ENCODE measurements around the gene TMEM126B. TPM values are rescaled to one million over a fixed set of nuclear protein-coding genes. Genes with fewer than 3 reads are reported as not detected.
"Not testable (repeated sequence)": the region's sequence is repeated elsewhere in the genome, so short reads cannot be mapped to it uniquely, and the experiment has no call there.

TMEM126B gene
- total RNA-seq, 1 experiment from 2014 or later: 74.0 TPM

GRCh38 chr11:85652786-85653447, 24.5 kb downstream of the TMEM126B start:
- H2AFZ ChIP-seq (ENCODE audit: low read length): no peak overlapping the region
- no peak overlapping the region for H3K14ac ChIP-seq (ENCODE audit: insufficient read depth, low read length)
- H4K5ac ChIP-seq (ENCODE audit: insufficient read length, low read depth, low read length): no peak overlapping the region
- H3K23ac ChIP-seq (ENCODE audit: insufficient read length, low read depth, low read length): no peak overlapping the region
- no peak overlapping the region for H2BK5ac ChIP-seq (ENCODE audit: insufficient read length, low read length)
- no peak overlapping the region for H3T11ph ChIP-seq (ENCODE audit: low read length)
- Mint-ChIP-seq H3K36me3 (ENCODE audit: insufficient read depth in 1 of 3, low read depth in 3 of 3) (peaks cover 5 to 21% (median 18%) of the 10 kb centered on the region in 3 experiments; a peak in 6 of 7 replicates), H3K27me3 (ENCODE audit: low read depth) (no peaks in the 10 kb centered on the region), H3K4me1 (peaks cover 16 to 26% of the 10 kb centered on the region in 2 experiments), H3K4me3 (no peak overlapping the region), H3K9me3 (no peaks in the 10 kb centered on the region), H3K27ac (peak overlapping the region in 1 of 3 experiments; percentile 15; a peak in 1 of 7 replicates)
- no peak overlapping the region for H2BK12ac ChIP-seq (ENCODE audit: insufficient read length, low read depth, low read length)
- no peak overlapping the region for H3K4me2 ChIP-seq (ENCODE audit: insufficient read depth, insufficient read length, low read length)
- no peaks in the 10 kb centered on the region for H3K23me2 ChIP-seq (ENCODE audit: insufficient read length, low read depth, low read length, poor library complexity, severe bottlenecking)
- no peak overlapping the region for H3K56ac ChIP-seq (ENCODE audit: insufficient read length, low read depth, low read length)
- no peak overlapping the region for H3K4ac ChIP-seq (ENCODE audit: low read depth, low read length)
- no peaks in the 10 kb centered on the region for H3K27me3 ChIP-seq (ENCODE audit: insufficient read depth, low read length)
- DNase-seq: no peak
- no peak overlapping the region for H2BK15ac ChIP-seq (ENCODE audit: low read depth, low read length)
- H3K27ac ChIP-seq (ENCODE audit: insufficient read length, low read depth, low read length): no peak overlapping the region
- no CpG with 5 or more reads among the region's 3 CpGs for WGBS (ENCODE audit: extremely low coverage, insufficient read length, low lambda C conversion rate)
- no peak overlapping the region for H3K9ac ChIP-seq (ENCODE audit: extremely low read depth, insufficient read length, low read length)
- no peak for TF ChIP-seq CTCF (conservative IDR thresholded peaks at IDR 0.05)
- H3K79me1 ChIP-seq (ENCODE audit: insufficient read depth, low read depth, low read length, poor library complexity, severe bottlenecking): no peaks in the 10 kb centered on the region
- H3K79me2 ChIP-seq (ENCODE audit: insufficient read depth, low read length): no peaks in the 10 kb centered on the region
- H2BK20ac ChIP-seq (ENCODE audit: low read depth, low read length, poor library complexity, severe bottlenecking): no peak overlapping the region
- H3K9me3 ChIP-seq (ENCODE audit: control insufficient read depth, low read depth, low read length): no peaks in the 10 kb centered on the region
- no peak overlapping the region for H4K91ac ChIP-seq (ENCODE audit: insufficient read length, low read depth, low read length)
- no peak overlapping the region for H3K18ac ChIP-seq (ENCODE audit: insufficient read length, low read depth, low read length)
- H4K20me1 ChIP-seq (ENCODE audit: control insufficient read depth, insufficient read depth, insufficient read length): no peaks in the 10 kb centered on the region
- H2AK5ac ChIP-seq (ENCODE audit: insufficient read length, low read length): no peak overlapping the region
- H3K4me1 ChIP-seq (ENCODE audit: insufficient read depth, low read length): no peaks in the 10 kb centered on the region; the same call in 1 of the 2 replicates
- H4K8ac ChIP-seq (replicated peaks; ENCODE audit: insufficient read length, low read depth, low read length): no peak overlapping the region
- H2BK120ac ChIP-seq (ENCODE audit: low read depth, low read length, poor library complexity, severe bottlenecking): no peak overlapping the region

GRCh38 chr11:85654343-85654742, 25.9 kb downstream of the TMEM126B start:
- not testable (repeated sequence) for H3K14ac ChIP-seq (ENCODE audit: insufficient read depth, low read length); H2AK5ac ChIP-seq (ENCODE audit: insufficient read length, low read length); H3K9me3 Mint-ChIP-seq; H3K27me3 Mint-ChIP-seq (ENCODE audit: low read depth); H2BK5ac ChIP-seq (ENCODE audit: insufficient read length, low read length); H3K79me2 ChIP-seq (ENCODE audit: insufficient read depth, low read length); H2BK12ac ChIP-seq (ENCODE audit: insufficient read length, low read depth, low read length); H3K9me3 ChIP-seq (ENCODE audit: control insufficient read depth, low read depth, low read length); H3K27ac ChIP-seq (ENCODE audit: insufficient read length, low read depth, low read length); H3T11ph ChIP-seq (ENCODE audit: low read length); H3K4me2 ChIP-seq (ENCODE audit: insufficient read depth, insufficient read length, low read length); H3K27ac Mint-ChIP-seq; DNase-seq; H3K4me3 Mint-ChIP-seq; H4K8ac ChIP-seq (replicated peaks; ENCODE audit: insufficient read length, low read depth, low read length); H3K9ac ChIP-seq (ENCODE audit: extremely low read depth, insufficient read length, low read length); H3K18ac ChIP-seq (ENCODE audit: insufficient read length, low read depth, low read length); H2BK15ac ChIP-seq (ENCODE audit: low read depth, low read length); H4K5ac ChIP-seq (ENCODE audit: insufficient read length, low read depth, low read length); H3K4me1 ChIP-seq (ENCODE audit: insufficient read depth, low read length); H3K4ac ChIP-seq (ENCODE audit: low read depth, low read length); H3K79me1 ChIP-seq (ENCODE audit: insufficient read depth, low read depth, low read length, poor library complexity, severe bottlenecking); H2BK120ac ChIP-seq (ENCODE audit: low read depth, low read length, poor library complexity, severe bottlenecking); H4K20me1 ChIP-seq (ENCODE audit: control insufficient read depth, insufficient read depth, insufficient read length); H2BK20ac ChIP-seq (ENCODE audit: low read depth, low read length, poor library complexity, severe bottlenecking); H3K23me2 ChIP-seq (ENCODE audit: insufficient read length, low read depth, low read length, poor library complexity, severe bottlenecking); H3K27me3 ChIP-seq (ENCODE audit: insufficient read depth, low read length); H3K56ac ChIP-seq (ENCODE audit: insufficient read length, low read depth, low read length); H4K91ac ChIP-seq (ENCODE audit: insufficient read length, low read depth, low read length); H3K23ac ChIP-seq (ENCODE audit: insufficient read length, low read depth, low read length); H2AFZ ChIP-seq (ENCODE audit: low read length)
- H3K36me3 Mint-ChIP-seq (ENCODE audit: insufficient read depth in 1 of 3, low read depth in 3 of 3): peaks cover 10 to 33% (median 33%) of the 10 kb centered on the region in 3 experiments; a peak in 6 of 7 replicates
- WGBS (ENCODE audit: extremely low coverage, insufficient read length, low lambda C conversion rate): no CpG with 5 or more reads among the region's 4 CpGs
- H3K4me1 Mint-ChIP-seq: peaks cover 8 to 20% of the 10 kb centered on the region in 2 experiments

All from H9 (cell line).